Measurements from ENCODE around the gene GIMAP6.

DNA sequence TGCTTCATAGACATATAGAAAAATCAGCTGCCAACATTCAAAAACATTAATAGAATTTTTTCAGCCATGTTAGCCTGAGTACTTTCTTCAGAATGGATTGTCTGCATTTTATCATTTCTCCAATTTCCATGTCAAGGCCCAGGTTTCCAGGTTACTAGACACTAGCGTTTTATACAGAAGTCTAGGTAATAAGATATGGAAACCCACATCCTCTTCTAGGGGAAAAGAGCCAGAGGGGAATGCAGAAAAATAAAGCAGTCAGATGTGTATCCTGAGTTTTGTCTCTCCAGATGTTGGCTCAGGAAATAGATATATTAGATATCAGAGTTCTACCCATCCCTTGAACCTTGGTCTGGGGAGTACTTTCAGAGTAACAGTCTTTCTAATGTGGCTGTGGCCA lies 44.6 kb downstream of the GIMAP6 start:
- TF ChIP-seq CREM (CRISPR knock-in tag; IDR thresholded peaks at IDR 0.05) = no peak
- TF ChIP-seq, protein P1, sequence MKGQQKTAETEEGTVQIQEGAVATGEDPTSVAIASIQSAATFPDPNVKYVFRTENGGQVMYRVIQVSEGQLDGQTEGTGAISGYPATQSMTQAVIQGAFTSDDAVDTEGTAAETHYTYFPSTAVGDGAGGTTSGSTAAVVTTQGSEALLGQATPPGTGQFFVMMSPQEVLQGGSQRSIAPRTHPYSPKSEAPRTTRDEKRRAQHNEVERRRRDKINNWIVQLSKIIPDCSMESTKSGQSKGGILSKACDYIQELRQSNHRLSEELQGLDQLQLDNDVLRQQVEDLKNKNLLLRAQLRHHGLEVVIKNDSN (CRISPR knock-in tag; IDR thresholded peaks at IDR 0.05) = no peak
